ENCODE results near the gene C19orf81. TPM values are rescaled to one million over a fixed set of nuclear protein-coding genes. Genes with fewer than 3 reads are reported as not detected.

The C19orf81 gene
- total and polyA plus RNA-seq, 2 of the 4 experiments (the other 2 are of a cell fraction), result 0.31 TPM; not detected in 1

DNA sequence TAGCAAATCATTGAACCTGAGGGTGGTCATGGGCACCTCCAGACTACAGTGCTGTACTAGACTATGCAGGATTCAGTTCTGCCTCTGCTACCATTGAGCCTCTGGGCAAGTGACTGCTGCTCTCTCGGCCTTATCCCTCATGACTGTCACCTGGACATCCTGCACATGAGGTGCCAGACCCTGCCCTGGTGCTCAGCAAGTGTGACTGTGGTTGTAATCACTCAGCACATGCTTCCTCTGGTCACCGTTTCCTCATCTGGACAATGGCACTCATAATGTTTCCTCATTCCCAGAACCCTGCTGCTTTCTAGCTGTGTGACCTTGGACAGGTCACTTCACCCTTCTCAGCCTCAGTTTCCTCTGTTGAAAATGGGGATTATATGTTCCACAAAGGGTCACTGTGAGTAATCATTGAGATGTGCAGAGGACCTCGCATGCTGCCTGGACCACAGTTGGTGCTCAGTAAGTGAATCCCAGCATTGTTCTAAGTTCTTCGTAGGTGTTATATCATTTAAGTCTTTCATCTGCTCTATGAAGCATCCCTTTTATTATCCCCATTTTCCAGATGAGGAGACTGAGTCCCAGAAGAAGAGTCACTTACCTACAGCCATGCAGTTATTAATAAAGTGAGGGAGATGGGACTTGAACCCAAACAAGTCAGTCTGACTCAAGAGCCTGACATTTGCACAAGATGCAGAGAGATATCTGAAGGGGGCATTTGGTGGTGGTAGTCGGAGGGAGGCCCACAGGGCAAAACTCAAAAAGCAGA is 12.7 kb upstream of the C19orf81 start:
- Histone ChIP-seq H3K9me3 (ENCODE audit: control insufficient read depth, insufficient read depth, low read length) (peaks cover 9% of the 10 kb centered on the region), H4K8ac (ENCODE audit: low read depth in 2 of 2, low read length in 2 of 2) (no peak overlapping the region), H3K4me3 (ENCODE audit: insufficient read depth, low read depth, low read length) (no peak overlapping the region), H2BK20ac (ENCODE audit: low read depth, low read length) (no peak overlapping the region), H3K36me3 (ENCODE audit: control insufficient read depth, insufficient read depth, low read length) (no peaks in the 10 kb centered on the region), H3K18ac (ENCODE audit: low read depth, low read length) (no peak overlapping the region), H2AK5ac (ENCODE audit: low read depth, low read length) (no peak overlapping the region), H4K5ac (ENCODE audit: low read depth, low read length) (no peak overlapping the region), H2AFZ (replicated peaks; ENCODE audit: low read length, poor library complexity) (no peak overlapping the region), H3K4me1 (ENCODE audit: control insufficient read depth, insufficient read depth, low read length) (no peaks in the 10 kb centered on the region), H3K14ac (replicated peaks; ENCODE audit: low read depth, low read length) (no peak overlapping the region), H2BK5ac (ENCODE audit: low read depth, low read length, poor library complexity, severe bottlenecking) (no peak overlapping the region), H3K9me1 (ENCODE audit: insufficient read depth, low read length) (no peaks in the 10 kb centered on the region), H2AK9ac (replicated peaks; ENCODE audit: low read depth, low read length, poor library complexity) (no peak overlapping the region), H3K9ac (ENCODE audit: low read depth, low read length) (no peak overlapping the region), H3K27ac (ENCODE audit: insufficient read depth, low read length) (no peak overlapping the region), H3K4ac (ENCODE audit: low read depth, low read length) (no peak overlapping the region), H3K56ac (ENCODE audit: extremely low read depth, insufficient read depth, low read length) (no peak overlapping the region), H3K4me2 (ENCODE audit: low read depth, low read length) (no peak overlapping the region), H2BK120ac (ENCODE audit: low read depth, low read length) (no peak overlapping the region), H3K79me1 (ENCODE audit: low read depth in 1 of 2, low read length in 2 of 2) (no peaks in the 10 kb centered on the region), H4K91ac (ENCODE audit: insufficient read depth, low read depth, low read length) (no peak overlapping the region), H3K23ac (ENCODE audit: low read depth, low read length) (no peak overlapping the region), H3K27me3 (ENCODE audit: control insufficient read depth, insufficient read depth, low read length) (peaks cover 34% of the 10 kb centered on the region), H4K20me1 (ENCODE audit: insufficient read depth, low read length) (no peaks in the 10 kb centered on the region), H2BK15ac (ENCODE audit: low read depth, low read length) (no peak overlapping the region)
- WGBS, 2 experiments (ENCODE audit: extremely low coverage in 2 of 2, insufficient read length in 1 of 2), result 31% methylated on average over 2 of the region's 5 CpGs; no CpG with 5 or more reads in 1 of the 2 experiments
- intact Hi-C loops (cut with micrococcal nuclease), result no loop called here
- no peak for TF ChIP-seq BHLHE40 (IDR thresholded peaks at IDR 0.05; ENCODE audit: low read depth, low read length)
- no peak for TF ChIP-seq SMC3 (IDR thresholded peaks at IDR 0.05; ENCODE audit: low read depth, low read length)
- TF ChIP-seq, protein P1, sequence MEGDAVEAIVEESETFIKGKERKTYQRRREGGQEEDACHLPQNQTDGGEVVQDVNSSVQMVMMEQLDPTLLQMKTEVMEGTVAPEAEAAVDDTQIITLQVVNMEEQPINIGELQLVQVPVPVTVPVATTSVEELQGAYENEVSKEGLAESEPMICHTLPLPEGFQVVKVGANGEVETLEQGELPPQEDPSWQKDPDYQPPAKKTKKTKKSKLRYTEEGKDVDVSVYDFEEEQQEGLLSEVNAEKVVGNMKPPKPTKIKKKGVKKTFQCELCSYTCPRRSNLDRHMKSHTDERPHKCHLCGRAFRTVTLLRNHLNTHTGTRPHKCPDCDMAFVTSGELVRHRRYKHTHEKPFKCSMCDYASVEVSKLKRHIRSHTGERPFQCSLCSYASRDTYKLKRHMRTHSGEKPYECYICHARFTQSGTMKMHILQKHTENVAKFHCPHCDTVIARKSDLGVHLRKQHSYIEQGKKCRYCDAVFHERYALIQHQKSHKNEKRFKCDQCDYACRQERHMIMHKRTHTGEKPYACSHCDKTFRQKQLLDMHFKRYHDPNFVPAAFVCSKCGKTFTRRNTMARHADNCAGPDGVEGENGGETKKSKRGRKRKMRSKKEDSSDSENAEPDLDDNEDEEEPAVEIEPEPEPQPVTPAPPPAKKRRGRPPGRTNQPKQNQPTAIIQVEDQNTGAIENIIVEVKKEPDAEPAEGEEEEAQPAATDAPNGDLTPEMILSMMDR (conservative IDR thresholded peaks at IDR 0.05; ENCODE audit: low read depth, low read length), result no peak
- TF ChIP-seq MAFK (IDR thresholded peaks at IDR 0.05; ENCODE audit: low read depth, low read length), result no peak
- no peak for TF ChIP-seq NFE2L2 (IDR thresholded peaks at IDR 0.05; ENCODE audit: low read depth, low read length)
- CTCF ChIA-PET, result no interaction called here
- in situ Hi-C loops (cut with MboI; ENCODE audit: low sequenced_read_pairs), result no loop called here
- DNase-seq (no peak), ATAC-seq (ENCODE audit: low read depth) (no peak)
- POLR2A ChIA-PET (ENCODE audit: unreplicated experiment), result no interaction called here
- dilution Hi-C loops (cut with HindIII; ENCODE audit: low sequenced_read_pairs, unreplicated experiment), result no loop called here
- no TSS peak for BruUV-seq (replicated peaks)
